ENCODE data around the gene STXBP5. TPM values are rescaled to one million over a fixed set of nuclear protein-coding genes. Genes with fewer than 3 reads are reported as not detected.
A peak's percentile ranks its signal among the peaks of the same experiment; 100 is the strongest.

The STXBP5 gene
- total RNA-seq (24.1 and 25.5 TPM in 2 replicates), polyA plus RNA-seq (4.6 and 6.4 TPM in 2 replicates), polyA minus RNA-seq (15.1 and 15.9 TPM in 2 replicates)
- 21.1 TPM for total RNA-seq (2013)

GRCh38 chr6:147204060-147204785, at the start of gene STXBP5:
TSS of gene STXBP5 (plus strand) at chr6:147204417. CDS start at chr6:147204533, 116 bp downstream.
- H3K4me3 ChIP-seq (ENCODE audit: control extremely low read depth in 1 of 5, extremely low read depth in 1 of 5, insufficient read depth in 1 of 5, low read depth in 2 of 5, low read length in 4 of 5), result peak within 1 kb of the TSS; percentile 83 to 95 (median 92)
- no peaks in the 10 kb centered on the region for H3K27me3 ChIP-seq (replicated peaks in 1 of 4; ENCODE audit: control extremely low read depth in 1 of 4, control insufficient read depth in 3 of 4, insufficient read depth in 4 of 4, low read length in 3 of 4)
- no peaks in the 10 kb centered on the region for H4K20me1 ChIP-seq (ENCODE audit: control insufficient read depth, insufficient read depth, low read length, poor library complexity, severe bottlenecking)
- no peaks in the 10 kb centered on the region for H3K27me3 Mint-ChIP-seq
- no peak for TF ChIP-seq EZH2 (IDR thresholded peaks at IDR 0.05; ENCODE audit: borderline replicate concordance, insufficient read depth, low read depth, low read length, poor library complexity, severe bottlenecking)
- peak within 1 kb of the TSS; percentile 95 for H3K27ac Mint-ChIP-seq
- no peaks in the 10 kb centered on the region for H3K36me3 ChIP-seq (replicated peaks in 1 of 2; ENCODE audit: control extremely low read depth in 1 of 2, control insufficient read depth in 1 of 2, extremely low read depth in 1 of 2, insufficient read depth in 2 of 2, low read length in 1 of 2)
- H3K9me3 ChIP-seq (ENCODE audit: control extremely low read depth in 1 of 3, control insufficient read depth in 2 of 3, insufficient read depth in 1 of 3, low read length in 2 of 3), result no peaks in the 10 kb centered on the region
- ATAC-seq (ENCODE audit: low read depth) (peak; percentile 26), DNase-seq (peak; percentile 66)
- intact Hi-C loops (cut with micrococcal nuclease), result loop anchor here (5.0 kb wide), 3 partner anchors 347 to 1467 kb away; partner anchors contain the start of genes EPM2A and SHPRH
- under 1% methylated on average over 77 of the region's 85 CpGs for WGBS (ENCODE audit: insufficient coverage)
- H3K27ac ChIP-seq (ENCODE audit: low read length in 2 of 2), result peak within 1 kb of the TSS; percentile 72 to 97
- peak within 1 kb of the TSS; percentile 97 for H2AFZ ChIP-seq (ENCODE audit: insufficient read depth, low read depth, low read length, poor library complexity, severe bottlenecking)
- H3K4me3 Mint-ChIP-seq, result peak within 1 kb of the TSS; percentile 93
- ChIA-PET CTCF (no interaction called here), POLR2A (no interaction called here)
- peaks cover 17 to 22% of the 10 kb centered on the region in 2 donors for H3K4me1 ChIP-seq (ENCODE audit: control insufficient read depth in 2 of 2, insufficient read depth in 2 of 2, low read length in 2 of 2)
- H3K79me2 ChIP-seq (ENCODE audit: control insufficient read depth, insufficient read depth, low read length), result peaks cover 21% of the 10 kb centered on the region
- H3K4me2 ChIP-seq (replicated peaks; ENCODE audit: low read depth, low read length, poor library complexity, severe bottlenecking), result peak within 1 kb of the TSS; percentile 91
- peak within 1 kb of the TSS; percentile 96 for H3K9ac ChIP-seq (ENCODE audit: low read length)
- H3K9me3 Mint-ChIP-seq (ENCODE audit: insufficient read depth), result no peaks in the 10 kb centered on the region
- peaks cover 32% of the 10 kb centered on the region for H3K4me1 Mint-ChIP-seq

DNA sequence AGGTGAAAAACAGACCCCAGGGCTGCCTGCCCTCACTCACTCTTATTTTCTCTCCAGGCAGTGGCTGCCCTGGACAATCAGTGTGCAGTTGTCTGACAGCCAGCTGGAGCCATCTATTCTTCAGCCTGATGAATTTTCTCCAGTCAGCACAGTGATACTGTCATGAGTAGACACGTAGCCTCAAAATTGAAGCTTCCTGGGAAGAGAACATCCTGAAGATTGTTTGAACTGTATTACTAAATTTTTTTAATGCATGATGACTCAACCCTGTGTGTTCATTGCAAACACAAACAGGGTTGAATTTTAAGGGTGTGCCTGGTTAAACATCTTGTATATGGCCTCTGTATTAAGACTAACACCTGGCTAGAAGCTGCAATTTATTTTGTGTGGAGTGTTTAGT, 49.8 kb upstream of the STXBP5 start:
- Histone ChIP-seq H3K9ac (ENCODE audit: low read length) (no peak overlapping the region), H3K36me3 (replicated peaks in 1 of 2; ENCODE audit: control extremely low read depth in 1 of 2, control insufficient read depth in 1 of 2, extremely low read depth in 1 of 2, insufficient read depth in 2 of 2, low read length in 1 of 2) (no peaks in the 10 kb centered on the region), H3K4me1 (ENCODE audit: control insufficient read depth in 2 of 2, insufficient read depth in 2 of 2, low read length in 2 of 2) (no peaks in the 10 kb centered on the region), H3K4me3 (ENCODE audit: control extremely low read depth in 1 of 5, extremely low read depth in 1 of 5, insufficient read depth in 1 of 5, low read depth in 2 of 5, low read length in 4 of 5) (no peak overlapping the region), H2AFZ (ENCODE audit: insufficient read depth, low read depth, low read length, poor library complexity, severe bottlenecking) (no peak overlapping the region), H3K27me3 (replicated peaks in 1 of 4; ENCODE audit: control extremely low read depth in 1 of 4, control insufficient read depth in 3 of 4, insufficient read depth in 4 of 4, low read length in 3 of 4) (peaks cover 0 to 4% (median 0%) of the 10 kb centered on the region in 4 experiments), H4K20me1 (ENCODE audit: control insufficient read depth, insufficient read depth, low read length, poor library complexity, severe bottlenecking) (no peaks in the 10 kb centered on the region), H3K9me3 (ENCODE audit: control extremely low read depth in 1 of 3, control insufficient read depth in 2 of 3, insufficient read depth in 1 of 3, low read length in 2 of 3) (no peaks in the 10 kb centered on the region), H3K4me2 (replicated peaks; ENCODE audit: low read depth, low read length, poor library complexity, severe bottlenecking) (no peak overlapping the region), H3K27ac (ENCODE audit: low read length in 2 of 2) (no peak overlapping the region), H3K79me2 (ENCODE audit: control insufficient read depth, insufficient read depth, low read length) (no peaks in the 10 kb centered on the region)
- CTCF ChIA-PET, result no interaction called here
- POLR2A ChIA-PET, result no interaction called here
- no peak for ATAC-seq (ENCODE audit: low read depth)
- no peak for DNase-seq
- Mint-ChIP-seq H3K4me1 (no peaks in the 10 kb centered on the region), H3K9me3 (ENCODE audit: insufficient read depth) (no peaks in the 10 kb centered on the region), H3K27ac (no peak overlapping the region), H3K27me3 (peaks cover 37% of the 10 kb centered on the region), H3K4me3 (no peak overlapping the region)
- TF ChIP-seq EZH2 (IDR thresholded peaks at IDR 0.05; ENCODE audit: borderline replicate concordance, insufficient read depth, low read depth, low read length, poor library complexity, severe bottlenecking) (no peak), CTCF (IDR thresholded peaks at IDR 0.05) (no peak)
- intact Hi-C loops (cut with micrococcal nuclease), result no loop called here
- WGBS (ENCODE audit: insufficient coverage), result no CpG with 5 or more reads among the region's 1 CpG
